ENCODE results near the gene ABHD2.

The ABHD2 gene

DNA sequence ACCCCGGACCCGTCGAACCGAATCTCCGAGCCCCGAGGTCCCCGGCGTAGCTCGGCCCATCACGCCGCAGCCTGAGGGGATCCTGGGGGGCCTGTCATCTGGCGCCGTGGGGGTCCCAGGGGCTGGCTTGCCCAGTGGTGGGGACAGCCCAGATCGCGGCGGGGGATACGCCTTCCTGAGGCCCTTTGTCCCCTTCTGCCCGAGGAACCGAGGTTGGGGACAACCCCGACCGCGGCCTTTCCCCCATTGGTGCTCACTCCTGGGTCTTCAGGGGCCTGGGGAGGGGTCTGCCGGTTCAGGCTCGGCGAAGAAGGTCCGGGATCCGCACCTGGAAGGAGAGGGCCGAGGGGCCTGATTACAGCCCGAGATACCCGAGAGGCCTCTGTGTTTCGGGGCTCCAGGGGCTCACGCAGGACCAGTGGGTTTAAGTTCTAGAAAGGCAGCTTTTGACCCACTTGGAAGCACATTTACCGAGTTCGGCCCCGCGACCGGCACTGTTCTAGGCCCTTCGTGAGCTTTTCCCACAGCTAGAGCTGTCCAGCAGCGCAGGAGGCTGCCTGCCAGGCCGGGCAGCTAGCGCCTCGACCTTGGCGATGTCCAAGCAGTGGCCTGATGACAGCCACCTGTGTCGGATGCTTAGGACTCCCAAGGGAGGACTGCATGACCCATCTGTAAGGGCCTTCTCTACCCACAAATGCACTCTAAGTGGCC is 504 bp downstream of the ABHD2 start:
- H3K27ac ChIP-seq (ENCODE audit: low read length) = no peak overlapping the region
- H3K4me2 ChIP-seq (ENCODE audit: low read length) = peak overlapping the region; percentile 82
- H3K36me3 ChIP-seq (replicated peaks; ENCODE audit: low read depth, low read length) = peaks cover 2% of the 10 kb centered on the region
- H3K79me2 ChIP-seq (ENCODE audit: low read length) = peaks cover 36% of the 10 kb centered on the region
- H4K20me1 ChIP-seq (ENCODE audit: insufficient read depth, low read length) = no peaks in the 10 kb centered on the region
- TF ChIP-seq, protein P1, sequence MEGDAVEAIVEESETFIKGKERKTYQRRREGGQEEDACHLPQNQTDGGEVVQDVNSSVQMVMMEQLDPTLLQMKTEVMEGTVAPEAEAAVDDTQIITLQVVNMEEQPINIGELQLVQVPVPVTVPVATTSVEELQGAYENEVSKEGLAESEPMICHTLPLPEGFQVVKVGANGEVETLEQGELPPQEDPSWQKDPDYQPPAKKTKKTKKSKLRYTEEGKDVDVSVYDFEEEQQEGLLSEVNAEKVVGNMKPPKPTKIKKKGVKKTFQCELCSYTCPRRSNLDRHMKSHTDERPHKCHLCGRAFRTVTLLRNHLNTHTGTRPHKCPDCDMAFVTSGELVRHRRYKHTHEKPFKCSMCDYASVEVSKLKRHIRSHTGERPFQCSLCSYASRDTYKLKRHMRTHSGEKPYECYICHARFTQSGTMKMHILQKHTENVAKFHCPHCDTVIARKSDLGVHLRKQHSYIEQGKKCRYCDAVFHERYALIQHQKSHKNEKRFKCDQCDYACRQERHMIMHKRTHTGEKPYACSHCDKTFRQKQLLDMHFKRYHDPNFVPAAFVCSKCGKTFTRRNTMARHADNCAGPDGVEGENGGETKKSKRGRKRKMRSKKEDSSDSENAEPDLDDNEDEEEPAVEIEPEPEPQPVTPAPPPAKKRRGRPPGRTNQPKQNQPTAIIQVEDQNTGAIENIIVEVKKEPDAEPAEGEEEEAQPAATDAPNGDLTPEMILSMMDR (IDR thresholded peaks at IDR 0.05; ENCODE audit: low read depth, low read length) = no peak
- TF ChIP-seq EZH2phosphoT487 (IDR thresholded peaks at IDR 0.05; ENCODE audit: low read depth) = no peak
- H3K9me3 ChIP-seq (ENCODE audit: insufficient read depth, low read length) = no peaks in the 10 kb centered on the region
- H3K4me1 ChIP-seq (ENCODE audit: low read length) = peaks cover 38% of the 10 kb centered on the region
- peak overlapping the region; percentile 86 for H3K4me3 ChIP-seq (ENCODE audit: low read length)
- H2AFZ ChIP-seq (ENCODE audit: low read depth, low read length) = 0 out of 2 replicates have a peak overlapping the region, but pooled peaks have one; percentile 9
- peak overlapping the region; percentile 73 for H3K9ac ChIP-seq (ENCODE audit: low read length)
- no peaks in the 10 kb centered on the region for H3K27me3 ChIP-seq (ENCODE audit: low read depth, low read length)

DNA sequence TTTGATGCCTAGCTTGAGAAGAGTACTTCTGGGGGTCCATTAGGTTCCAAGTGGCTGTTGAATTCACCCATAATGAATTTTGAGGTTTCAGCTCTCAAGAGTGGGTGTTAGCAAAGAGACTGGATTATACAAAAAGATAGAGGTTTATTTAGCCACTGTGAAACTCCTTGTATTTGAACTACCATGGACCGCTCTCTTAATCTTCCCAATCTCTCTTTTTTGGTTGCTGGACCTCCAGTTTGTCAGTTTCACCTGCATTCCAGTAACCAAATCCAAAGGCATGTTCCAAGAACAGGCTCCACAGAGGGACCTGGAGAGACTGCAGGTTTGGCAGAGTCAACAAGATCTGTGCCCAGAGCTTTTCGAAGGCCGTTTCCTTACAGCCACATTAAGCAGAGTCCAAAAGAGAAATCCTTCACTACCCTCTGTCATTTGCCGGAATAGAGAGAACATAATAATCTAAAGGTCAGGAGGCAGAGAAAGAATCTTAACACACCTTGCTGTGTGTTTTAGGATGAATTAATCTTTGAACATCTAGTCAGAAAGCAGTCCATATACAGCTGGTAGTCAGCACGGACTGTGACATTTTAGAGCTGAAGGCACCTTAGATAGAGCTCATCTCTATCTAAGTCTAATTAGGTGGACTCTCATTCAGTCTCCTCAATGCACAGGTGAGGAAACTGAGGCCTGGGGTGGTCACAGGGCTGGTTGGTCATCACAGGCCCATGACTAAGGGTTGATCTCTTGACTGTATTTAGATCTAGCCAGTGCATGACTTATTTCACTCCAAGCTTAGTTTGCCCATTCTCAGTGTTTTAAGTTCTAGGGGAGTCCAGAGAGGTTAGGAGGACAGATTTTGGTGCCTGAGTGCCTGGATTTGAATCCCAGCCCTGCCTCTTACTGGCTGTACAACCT is 1.3 kb downstream of the ABHD2 start:
- H3K9ac ChIP-seq (ENCODE audit: low read length) = peak overlapping the region; percentile 73; the same call in 1 of the 2 replicates
- peak overlapping the region; percentile 16; the same call in 1 of the 2 replicates for H3K27ac ChIP-seq (ENCODE audit: low read length)
- H3K4me2 ChIP-seq (ENCODE audit: low read length) = peak overlapping the region; percentile 82
- peaks cover 36% of the 10 kb centered on the region for H3K79me2 ChIP-seq (ENCODE audit: low read length)
- H3K36me3 ChIP-seq (replicated peaks; ENCODE audit: low read depth, low read length) = peaks cover 2% of the 10 kb centered on the region
- no peaks in the 10 kb centered on the region for H3K27me3 ChIP-seq (ENCODE audit: low read depth, low read length)
- no peak overlapping the region for H2AFZ ChIP-seq (ENCODE audit: low read depth, low read length)
- H3K9me3 ChIP-seq (ENCODE audit: insufficient read depth, low read length) = no peaks in the 10 kb centered on the region
- H4K20me1 ChIP-seq (ENCODE audit: insufficient read depth, low read length) = no peaks in the 10 kb centered on the region
- TF ChIP-seq EZH2phosphoT487 (IDR thresholded peaks at IDR 0.05; ENCODE audit: low read depth) = no peak
- TF ChIP-seq, protein P1 (IDR thresholded peaks at IDR 0.05; ENCODE audit: low read depth, low read length) = no peak
- H3K4me1 ChIP-seq (ENCODE audit: low read length) = peaks cover 38% of the 10 kb centered on the region
- peak overlapping the region; percentile 86 for H3K4me3 ChIP-seq (ENCODE audit: low read length)

DNA sequence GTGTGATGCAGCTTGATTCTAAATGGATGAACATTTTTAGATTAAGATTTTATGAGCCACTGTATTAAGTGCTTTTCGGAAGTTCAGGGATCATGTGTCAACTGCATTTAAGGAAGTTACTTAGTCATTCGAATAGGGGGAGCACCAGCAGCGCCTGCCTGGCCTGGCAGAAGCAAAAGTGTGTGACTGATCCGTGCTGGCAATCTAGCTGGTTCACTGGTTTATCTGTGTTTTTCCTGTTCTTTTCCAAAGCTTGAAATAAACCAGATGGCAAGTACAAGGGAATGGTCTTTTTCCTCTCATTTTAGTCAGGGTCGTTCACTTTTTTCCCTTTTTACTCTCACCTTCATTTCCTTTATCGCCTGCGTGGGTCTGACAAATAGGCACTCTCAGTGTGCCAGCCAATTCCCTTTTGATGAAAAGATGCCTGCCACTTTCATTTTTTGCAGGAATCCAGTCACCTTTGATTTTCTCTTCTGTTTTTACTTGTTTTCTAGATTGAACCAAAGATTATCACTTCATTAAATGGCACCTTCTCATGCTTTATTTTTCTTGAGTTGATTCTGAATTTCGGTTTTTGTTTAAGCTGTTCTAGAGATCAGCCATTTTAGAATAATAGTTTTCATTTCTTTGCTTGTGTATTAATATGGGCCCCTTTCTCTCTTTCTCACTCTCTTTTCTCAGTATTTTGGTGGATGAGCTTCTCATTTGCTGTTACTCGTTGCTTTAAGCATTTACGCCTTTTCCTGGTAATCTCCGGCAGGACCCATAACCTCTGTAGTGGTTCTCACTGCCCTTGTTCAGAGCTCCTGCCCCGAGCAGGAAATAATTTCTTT is 2.8 kb downstream of the ABHD2 start:
- Histone ChIP-seq H3K36me3 (replicated peaks; ENCODE audit: low read depth, low read length) (peaks cover 2% of the 10 kb centered on the region), H3K79me2 (ENCODE audit: low read length) (peaks cover 36% of the 10 kb centered on the region), H3K9me3 (ENCODE audit: insufficient read depth, low read length) (no peaks in the 10 kb centered on the region), H3K27me3 (ENCODE audit: low read depth, low read length) (no peaks in the 10 kb centered on the region), H4K20me1 (ENCODE audit: insufficient read depth, low read length) (no peaks in the 10 kb centered on the region), H3K4me3 (ENCODE audit: low read length) (peak overlapping the region; percentile 71), H3K4me1 (ENCODE audit: low read length) (peaks cover 38% of the 10 kb centered on the region), H3K4me2 (ENCODE audit: low read length) (peak overlapping the region; percentile 82), H3K27ac (ENCODE audit: low read length) (peak overlapping the region; percentile 48), H2AFZ (ENCODE audit: low read depth, low read length) (peak overlapping the region; percentile 16), H3K9ac (ENCODE audit: low read length) (peak overlapping the region; percentile 61)
- TF ChIP-seq, protein P1 (IDR thresholded peaks at IDR 0.05; ENCODE audit: low read depth, low read length) = no peak
- no peak for TF ChIP-seq EZH2phosphoT487 (IDR thresholded peaks at IDR 0.05; ENCODE audit: low read depth)

Data from OCI-LY3 (cell line).